Hematopoietic multipotent progenitor cell treated with erythropoietin and hydrocortisone succinate and interleukin-3 and kit ligand, for 15 days (in vitro differentiated cells): ENCODE results near the gene NUP205.
"Not testable (repeated sequence)": the region's sequence is repeated elsewhere in the genome, so short reads cannot be mapped to it uniquely, and the experiment has no call there.

Experiments used
- DNase-seq: peaks from one replicate; pipeline ENCODE4 v3.0.0-alpha.2; 2015; ENCODE audit warnings: low spot score

NUP205 gene

DNA sequence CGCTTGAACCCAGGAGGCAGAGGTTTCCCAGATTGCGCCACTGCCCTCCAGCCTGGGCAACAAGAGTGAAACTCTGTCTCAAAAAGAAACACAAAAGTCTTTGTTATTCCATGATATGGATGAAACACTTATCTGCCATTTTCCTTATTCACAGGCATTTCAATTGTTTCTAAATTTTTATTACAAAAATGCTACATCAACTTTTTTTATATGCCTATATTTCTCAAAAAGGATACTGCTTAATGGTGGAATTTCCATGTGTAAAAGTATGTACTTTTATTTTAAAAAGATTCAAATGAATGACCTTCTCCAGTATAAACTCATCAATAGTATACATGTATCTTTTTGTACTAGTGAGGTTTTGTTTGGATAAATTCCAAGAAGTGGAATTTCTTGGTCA lies 62.7 kb downstream of the NUP205 start:
- DNase-seq, result no peak

DNA sequence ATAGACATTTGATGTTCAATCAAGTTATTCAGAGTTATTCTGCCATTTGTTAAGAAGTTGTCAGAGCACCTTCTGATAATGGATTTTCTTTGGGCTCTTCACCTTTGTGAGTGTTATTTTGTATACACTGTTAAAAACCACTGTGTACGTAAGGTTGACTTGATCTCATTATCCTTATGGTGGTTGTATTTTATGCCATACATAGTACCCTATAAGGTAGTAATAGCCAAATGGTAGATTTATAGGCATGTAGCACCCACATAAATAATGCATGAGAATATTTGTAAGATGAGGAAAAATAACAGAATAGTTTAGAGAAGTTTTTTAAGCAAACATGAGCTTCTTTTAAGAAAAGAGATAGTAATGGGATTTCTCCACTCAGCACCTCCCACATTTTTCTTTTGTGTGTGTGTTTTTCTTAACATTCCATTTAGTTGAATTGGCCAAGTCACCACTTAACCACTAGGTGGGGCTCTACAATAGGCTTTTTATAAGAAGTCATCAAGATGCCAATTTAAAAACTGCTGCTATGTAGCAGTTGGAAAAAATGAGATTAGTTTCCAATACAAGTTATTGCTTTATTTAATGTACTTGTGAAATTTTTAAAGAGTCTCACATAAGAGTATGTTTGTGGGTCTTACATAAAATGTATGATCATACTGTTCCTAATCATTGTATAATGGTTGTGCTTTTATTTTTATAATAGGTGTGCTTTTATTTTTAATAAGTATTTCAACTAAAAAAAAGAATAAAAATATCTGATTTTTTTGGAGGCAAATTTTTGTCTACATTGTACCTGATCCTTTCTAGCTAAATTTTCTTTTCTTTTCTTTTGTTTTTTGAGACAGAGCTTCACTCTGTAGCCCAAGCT lies 63.5 kb downstream of the NUP205 start:
- peak; percentile 79 for DNase-seq

DNA sequence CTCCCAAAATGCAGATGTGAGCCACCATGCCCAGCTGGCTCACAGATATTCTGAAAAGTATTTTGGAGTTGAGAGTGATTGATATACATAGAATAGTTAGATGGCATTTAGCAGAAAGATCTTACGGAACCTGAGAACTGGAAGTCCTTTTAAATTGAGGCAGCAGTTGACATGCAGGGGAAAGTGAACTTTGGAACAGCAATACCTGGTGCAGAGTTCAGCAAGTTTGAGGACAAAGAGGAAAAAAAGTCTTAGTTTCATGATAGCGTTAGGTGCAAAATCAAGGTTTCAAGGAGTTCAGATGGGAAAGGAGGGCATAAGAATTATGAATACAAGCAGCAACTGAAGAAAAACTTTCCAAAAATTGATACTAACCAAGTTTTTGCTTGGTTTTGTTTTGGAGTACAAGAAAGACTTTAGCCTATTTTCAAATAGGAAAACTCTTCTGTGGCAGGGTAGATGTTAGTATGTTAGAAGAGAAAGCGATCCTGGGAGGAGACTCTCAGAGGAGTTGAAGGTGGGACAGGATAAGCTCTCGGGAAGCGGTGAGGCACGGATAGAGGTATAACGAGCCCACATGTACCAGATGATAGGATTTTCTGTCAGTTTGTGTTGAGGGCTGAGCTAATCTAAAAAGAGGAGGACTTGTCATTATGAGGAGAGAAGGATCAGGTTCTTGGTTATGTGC lies 76.6 kb downstream of the NUP205 start:
- DNase-seq, result no peak

DNA sequence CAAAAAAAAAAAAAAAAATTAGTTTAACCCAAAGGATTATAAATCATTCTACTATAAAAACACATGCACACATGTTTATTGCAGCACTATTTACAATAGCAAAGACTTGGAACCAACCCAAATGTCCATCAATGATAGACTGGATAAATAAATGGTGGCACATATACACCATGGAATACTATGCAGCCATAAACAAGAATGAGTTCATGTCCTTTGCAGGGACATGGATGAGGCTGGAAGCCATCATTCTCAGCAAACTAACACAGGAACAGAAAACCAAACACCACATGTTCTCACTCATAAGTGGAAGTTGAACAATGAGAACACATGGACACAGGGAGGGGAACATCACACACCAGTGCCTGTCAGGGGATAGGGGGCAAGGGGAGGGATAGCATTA lies 82.0 kb downstream of the NUP205 start:
- not testable (repeated sequence) for DNase-seq

DNA sequence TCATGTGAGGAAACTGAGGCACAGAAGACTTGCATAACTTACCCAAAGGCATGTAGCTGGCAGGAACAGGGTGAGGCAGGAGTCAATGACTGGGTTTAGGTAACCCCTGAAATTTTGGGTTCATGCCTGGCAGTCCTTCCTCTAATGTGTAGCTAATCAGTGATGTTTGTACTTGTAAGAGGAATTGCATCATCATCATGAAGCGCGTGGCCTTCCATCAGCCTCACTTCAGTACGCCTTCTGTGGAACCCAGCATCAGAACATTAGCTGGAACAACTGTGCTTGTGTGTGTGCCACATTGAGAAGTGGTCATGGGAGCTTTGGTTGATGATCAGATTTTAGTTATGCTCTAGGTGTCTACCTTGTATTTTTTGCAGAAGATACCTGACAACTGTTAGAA lies 86.4 kb downstream of the NUP205 start:
- no peak for DNase-seq

DNA sequence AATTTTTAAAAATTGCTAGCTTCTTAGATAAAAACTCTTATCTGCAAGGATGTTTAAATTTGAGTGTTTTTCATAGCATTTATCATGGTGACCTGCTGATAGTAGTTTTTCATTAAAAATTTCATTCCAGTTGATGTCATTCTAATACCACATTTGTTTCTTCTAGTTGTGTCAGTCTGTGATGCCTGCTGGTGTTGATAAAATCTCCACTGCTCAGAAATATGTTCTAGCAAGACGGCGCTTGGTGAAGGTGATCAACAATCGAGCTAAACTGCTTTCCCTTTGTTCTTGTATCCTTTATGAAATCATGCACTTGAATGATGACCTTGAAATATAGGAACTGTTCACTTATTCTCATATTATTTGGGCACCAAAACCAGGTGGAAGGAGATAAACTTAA lies 87.0 kb downstream of the NUP205 start:
- no peak for DNase-seq

DNA sequence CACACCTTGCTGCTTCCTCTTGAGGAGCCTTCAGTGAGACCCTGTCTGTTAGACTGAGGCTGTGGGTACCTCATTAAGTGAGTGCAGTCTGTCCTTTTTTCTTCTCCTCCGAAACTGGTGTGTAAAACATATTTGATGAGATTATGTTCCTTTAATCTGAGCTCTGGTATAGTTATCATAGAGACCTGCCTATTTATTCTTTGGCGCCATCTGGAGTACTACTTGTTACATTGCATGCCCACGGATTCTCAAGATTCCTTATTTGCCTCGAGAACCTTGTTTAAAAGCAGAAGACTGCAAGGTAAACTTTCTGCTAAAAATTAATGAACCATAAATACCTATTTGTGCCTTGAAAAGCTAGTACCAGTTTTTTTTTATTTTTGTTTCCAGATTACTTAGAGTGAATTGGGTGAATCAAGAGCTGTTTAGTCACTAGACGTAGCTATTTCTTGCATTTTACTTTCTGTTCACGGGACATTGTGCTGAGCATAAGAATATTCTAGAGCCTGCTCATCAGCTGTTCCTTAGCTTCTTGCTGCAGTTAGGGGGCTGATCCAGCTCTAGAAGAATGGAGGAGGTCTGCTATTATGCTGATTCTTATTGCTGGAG lies 87.7 kb downstream of the NUP205 start:
- DNase-seq, result peak; percentile 76

DNA sequence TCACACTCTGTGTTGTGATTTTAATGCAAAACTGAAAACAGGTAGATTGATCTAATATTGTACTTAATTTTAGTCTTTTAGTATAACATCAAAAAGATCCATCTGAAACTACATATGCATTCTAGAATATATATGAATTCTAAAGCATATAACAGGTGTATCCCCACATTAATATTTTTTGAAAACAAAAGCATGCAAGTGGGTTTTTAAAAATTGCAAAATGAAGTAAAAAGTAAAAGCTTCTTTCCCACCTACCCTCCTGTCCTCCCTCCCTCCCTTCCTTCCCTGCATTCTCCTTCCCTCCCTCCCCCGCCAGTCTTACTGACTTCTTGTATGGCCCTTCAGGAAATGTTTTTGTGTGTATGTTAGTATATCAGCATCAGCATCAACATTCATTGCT lies 90.0 kb downstream of the NUP205 start:
- no peak for DNase-seq

DNA sequence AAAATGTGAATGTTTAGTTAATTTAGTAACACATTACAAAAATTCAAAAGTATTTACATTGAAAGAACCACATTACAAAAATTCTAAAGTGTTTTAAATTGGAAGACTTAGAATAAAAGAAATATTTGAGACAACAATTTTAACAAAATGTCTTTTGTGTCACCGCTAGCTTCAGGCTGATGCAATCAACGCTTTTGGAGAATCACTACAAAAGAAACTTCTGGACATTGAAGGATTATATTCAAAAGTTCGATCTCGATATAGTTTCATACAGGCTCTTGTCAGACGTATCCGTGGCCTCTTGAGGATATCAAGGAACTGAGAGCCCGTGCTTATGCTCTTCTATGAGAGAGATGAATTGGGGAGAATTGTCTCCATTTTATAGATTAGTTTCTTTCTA lies 90.5 kb downstream of the NUP205 start:
- DNase-seq, result no peak

DNA sequence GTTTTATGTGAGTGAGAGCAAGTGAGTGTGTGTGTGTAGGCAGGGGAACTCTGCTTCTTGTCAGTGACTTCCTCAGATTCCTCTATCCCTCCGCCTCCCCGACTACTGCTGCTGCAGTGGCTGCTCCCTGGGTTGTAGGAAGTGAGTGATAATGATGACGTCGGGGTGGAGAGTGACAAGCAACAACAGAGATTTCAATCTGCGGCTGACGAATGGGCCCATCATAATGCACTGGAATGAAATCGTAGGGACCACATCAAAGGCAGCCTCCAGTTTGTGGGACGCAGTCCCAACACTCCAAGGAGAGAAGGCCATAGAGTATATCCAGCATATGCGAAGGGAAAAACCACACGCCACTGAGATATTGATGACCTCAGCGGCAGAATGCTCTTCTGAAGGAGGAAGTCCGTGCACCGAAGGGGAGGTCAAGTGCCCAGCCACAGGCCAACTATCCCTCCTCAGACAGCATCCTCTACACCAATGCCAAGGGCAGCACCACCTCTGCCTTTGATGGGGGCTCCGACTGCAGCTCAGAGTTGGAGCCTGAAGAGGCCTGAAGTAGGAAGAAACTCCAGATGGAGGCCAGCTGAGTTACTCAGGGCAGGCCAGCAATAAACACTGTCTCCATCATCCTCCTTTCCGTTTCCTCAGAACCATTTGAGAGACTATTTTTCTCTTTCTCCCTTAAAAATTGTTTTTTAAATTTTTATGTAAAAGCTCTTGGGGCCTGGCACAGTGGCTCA lies 93.3 kb downstream of the NUP205 start:
- DNase-seq, result no peak

DNA sequence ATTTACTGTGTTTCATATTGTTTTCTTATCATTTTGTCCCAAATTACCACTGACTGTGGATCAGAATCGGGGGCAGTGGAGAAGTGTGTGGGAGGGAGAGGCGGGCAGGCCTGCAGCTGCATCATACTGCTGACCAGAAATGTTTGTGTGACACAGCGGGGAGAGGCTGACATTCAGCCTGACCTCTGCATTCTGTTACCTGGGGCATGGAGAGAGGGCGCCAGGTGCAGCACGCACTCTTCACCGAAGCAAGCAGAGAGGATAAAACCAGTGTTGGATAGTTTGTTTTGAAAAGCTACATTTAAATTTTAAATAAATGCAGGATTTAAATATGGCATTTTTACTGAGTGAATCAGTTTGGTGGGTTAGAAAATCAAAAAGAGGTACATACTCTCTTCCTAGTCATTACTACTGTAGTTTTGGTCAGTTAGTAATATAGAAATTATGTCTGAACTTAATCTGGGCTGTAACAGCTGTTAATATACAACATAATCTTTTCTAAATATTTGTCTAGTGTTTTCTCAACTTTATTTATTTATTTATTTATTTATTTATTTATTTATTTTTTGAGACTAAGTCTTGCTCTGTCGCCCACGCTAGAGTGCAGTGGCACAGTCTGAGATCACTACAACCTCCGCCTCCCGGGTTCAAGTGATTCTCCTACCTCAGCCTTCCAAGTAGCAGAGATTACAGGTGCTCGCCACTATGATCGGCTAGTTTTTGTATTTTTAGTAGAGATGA lies 95.8 kb downstream of the NUP205 start:
- DNase-seq, result no peak

DNA sequence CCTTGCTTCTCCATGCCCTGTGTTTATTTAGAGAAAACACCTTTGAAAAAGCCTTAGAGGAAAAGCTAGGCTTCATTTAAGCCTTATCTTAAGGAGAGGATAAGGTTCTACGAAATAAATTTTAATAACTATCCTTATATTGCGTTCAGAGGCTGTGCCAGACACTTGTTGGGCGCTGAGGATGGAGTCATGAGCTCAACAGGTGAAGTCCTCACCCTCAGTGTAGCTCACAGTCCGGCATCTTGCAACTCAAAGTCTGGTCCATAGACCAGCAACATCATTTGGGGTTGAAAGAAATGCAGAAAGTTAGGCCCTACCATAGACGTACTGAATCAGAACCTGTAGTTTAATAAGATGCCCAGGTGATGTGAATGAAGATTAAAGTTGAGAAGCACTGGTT lies 100.8 kb downstream of the NUP205 start:
- no peak for DNase-seq

DNA sequence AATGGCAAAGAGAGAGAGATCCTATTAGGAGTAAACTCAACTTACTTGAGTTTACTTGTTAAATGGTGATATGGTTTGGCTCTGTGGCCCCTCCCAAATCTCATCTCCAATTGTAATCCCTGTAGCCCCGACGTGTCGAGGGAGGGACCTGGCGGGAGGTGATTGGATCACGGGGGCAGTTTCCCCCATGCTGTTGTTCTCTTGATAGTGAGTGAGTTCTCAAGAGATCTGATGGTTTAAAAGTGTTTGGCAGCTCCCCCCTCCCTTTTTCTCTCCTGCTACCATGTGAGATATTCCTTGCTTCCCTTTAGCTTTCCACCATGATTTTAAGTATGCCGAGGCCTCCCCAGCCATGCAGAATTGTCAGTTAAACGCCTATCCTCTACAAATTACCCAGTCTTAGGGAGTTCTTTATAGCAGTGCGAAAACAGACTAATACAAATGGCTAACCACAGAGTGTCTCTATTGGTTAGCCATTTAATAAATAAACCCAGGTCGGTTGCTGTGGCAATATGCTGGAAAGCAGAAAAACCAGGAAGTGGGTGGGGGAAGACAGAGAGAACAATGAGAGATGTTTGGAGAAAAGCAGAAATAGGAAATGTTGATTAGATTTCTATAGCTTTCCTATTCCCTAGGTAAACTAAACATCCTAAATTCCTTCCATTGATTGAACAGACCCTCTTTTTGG lies 101.6 kb downstream of the NUP205 start:
- DNase-seq, result no peak

DNA sequence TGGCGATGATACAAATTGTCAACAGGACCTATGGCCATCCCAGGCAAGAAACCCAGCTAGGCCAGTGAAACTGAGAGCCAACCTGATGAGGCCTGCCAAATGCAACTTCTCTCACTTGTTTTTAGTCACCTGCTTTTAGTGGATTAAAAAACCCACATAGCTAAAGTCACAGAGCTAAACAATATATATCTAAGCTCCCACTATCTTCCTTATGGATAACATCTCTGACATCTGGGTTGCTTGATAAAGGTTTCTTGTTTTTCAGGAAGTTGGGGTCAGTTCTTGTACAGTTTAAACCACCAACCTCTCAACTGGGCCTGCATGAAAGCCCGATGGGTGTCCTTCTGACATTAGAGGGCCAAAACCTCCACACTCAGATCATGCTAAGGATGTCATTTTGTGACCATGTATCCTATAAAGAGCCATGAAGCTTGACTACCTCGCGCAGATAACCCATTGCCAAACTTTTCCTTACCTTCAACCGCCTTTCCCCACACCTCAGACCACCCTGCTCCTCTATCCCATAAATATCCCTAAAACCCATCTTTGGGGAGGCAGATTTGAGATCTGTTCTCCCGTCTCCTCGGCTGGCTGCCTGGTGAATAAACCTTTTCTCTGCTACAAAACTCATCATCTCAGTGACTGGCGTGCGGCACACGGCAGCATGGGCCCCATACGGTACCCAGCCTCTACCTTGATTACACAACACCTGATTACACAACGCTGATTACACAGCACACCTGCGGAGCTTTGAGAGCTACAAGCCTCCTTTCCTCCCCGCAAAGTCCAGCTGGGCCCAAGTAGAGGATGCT lies 103.8 kb downstream of the NUP205 start:
- peak; percentile 19 for DNase-seq

DNA sequence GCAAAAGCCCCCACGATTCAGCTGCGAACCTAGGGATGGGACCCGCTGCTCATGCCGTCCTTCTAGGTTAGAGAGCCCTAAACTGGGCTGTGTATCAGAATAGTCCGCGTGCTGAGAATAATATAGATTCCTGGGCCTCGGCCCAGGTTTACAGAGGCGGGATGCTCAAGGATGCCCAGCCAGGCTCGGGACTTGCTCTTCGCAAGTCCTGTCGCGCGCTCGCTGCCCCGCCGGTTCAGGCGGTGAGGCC lies 104.3 kb downstream of the NUP205 start:
- DNase-seq, result no peak

DNA sequence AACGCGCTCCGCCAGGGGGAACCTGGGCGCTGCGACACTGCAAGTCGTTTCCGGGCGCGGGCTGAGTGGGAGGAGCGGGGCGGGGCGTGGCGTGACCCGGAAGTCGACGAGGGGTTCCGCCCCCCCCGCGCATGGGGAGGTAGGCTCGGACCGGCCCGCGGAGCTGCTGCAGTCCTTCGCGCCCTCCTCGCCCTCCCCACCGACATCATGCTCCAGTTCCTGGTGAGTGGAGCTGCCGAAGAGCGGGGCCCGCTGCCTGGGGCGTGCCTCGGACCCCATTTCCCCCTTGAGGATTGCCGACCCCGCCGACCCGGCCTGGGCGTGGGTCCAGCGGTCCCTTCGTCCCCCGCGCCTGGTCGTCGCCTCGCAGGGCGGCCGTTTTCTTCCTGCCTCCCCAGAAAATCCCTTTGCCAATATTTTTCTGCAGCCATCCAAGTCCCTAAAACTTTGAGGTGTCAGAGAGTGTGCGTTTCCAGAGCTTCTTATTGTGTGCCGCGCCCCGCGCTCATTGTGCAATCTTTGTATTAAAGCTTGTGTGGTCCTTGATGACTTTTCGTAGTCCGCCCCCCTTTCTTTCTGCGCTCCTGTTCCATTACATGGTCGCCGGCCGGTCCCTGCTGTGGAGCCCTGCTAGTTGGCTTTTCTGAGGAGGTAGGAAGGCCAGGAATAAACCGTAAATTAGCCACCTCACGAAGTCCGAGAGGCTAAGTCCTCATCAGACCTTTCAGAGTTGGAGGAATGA lies 104.8 kb downstream of the NUP205 start, which contains the start of gene STMP1:
TSS of gene STMP1 (plus strand) at position 142 of the 742 bp plus-strand sequence.
- DNase-seq, result peak; percentile 96

DNA sequence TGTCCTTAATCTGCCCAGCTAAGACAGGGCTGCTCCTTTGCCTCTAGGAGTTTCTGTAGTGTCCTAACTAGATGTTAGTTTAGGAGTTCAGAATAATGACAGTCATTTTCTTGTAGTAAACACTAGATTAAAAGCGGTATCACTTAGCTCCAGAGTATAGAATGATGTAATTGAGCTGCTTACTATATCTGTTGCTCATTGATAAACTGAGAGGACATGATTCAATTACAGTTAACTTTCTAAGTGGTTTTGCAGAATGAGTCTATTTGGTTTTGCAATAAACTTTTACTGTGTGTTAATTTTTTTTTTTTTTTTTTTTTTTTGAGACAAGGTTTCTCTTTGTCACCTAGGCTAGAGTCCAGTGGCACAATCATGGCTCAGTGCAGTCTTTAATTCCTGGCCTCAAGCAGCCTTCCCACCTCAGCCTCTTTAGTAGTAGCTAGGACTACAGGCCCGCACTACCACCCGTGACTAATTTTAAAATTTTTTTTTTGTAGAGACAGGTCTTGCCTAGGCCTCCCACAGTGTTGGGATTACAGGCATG lies 106.4 kb downstream of the NUP205 start:
- peak; percentile 92 for DNase-seq

DNA sequence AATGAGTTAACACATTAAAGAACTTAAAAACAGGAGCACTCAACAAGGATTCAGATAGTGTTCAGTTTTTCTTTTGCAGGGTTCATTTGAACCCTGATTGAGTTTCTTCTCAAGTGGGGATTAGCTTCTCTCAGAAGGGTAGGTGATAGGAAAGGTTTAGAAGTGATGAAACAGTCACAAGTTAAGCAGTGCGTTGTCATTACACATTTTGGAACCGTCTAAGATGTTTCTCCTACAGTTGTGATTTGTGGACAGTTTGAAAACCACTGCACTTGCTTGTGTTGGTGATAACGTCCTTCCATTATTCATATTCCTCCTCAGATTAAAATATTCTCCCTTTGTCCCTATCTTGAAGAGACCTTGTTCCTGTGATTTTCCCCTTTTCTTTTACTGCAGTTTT lies 107.3 kb downstream of the NUP205 start:
- peak; percentile 56 for DNase-seq

DNA sequence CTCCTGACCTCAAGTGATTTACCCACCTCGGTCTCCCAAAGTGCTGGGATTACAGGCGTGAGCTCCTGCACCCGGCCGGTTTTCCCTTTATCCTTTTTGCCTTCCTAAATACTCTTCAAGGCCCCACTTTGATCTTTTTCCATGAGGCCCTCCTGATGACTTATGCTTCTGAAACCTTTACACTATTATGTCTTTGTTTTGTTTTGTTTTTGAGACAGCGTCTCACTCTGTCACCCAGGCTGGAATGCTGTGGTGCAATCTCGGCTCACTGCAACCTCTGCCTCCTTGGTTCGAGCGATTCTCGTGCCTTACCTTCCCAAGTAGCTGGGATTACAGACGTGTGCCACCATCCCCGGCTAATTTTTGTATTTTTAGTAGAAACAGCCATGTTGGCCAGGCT lies 108.4 kb downstream of the NUP205 start:
- DNase-seq, result no peak
